Activated CD8-positive, alpha-beta memory T cell treated with anti-CD3 and anti-CD28 coated beads, Interleukin-2, amount 50 U/mL, for 24 hours (primary cell): Measurements from ENCODE around the gene CTSA.
"Not testable (repeated sequence)": the region's sequence is repeated elsewhere in the genome, so short reads cannot be mapped to it uniquely, and the experiment has no call there.

ENCODE experiments used
- DNase-seq: peaks from one replicate; pipeline ENCODE4 v3.0.0-alpha.2; 2020; ENCODE audit errors: extremely low read depth

CTSA gene

DNA sequence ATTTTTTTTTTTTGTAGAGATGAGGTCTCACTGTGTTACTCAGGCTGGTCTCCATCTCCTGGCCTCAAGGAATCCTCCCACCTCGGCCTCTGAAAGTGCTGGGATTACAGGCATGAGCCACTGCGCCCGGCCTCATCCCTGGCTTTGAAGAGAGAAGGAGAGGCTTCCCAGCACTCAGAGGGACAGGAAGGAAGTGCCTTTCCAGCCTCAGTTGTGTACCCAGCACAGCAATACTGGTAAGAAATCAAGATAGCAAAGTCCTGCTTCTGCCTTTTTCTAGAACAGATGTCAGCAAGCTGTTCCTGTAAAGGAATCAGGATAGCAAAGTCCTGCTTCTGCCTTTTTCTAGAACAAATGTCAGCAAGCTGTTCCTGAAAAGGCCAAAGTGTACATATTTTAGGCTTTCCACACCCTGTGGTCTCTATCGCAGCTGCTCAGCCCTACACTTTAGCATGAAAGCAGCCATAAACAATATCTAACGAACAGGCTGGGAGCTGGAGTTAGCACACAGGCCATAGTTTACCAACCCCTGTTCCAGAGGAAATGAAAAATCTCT, 27.1 kb downstream of the CTSA start:
- DNase-seq: no peak

GRCh38 chr20:45918779-45919537, 27.8 kb downstream of the CTSA start:
- DNase-seq: no peak

DNA sequence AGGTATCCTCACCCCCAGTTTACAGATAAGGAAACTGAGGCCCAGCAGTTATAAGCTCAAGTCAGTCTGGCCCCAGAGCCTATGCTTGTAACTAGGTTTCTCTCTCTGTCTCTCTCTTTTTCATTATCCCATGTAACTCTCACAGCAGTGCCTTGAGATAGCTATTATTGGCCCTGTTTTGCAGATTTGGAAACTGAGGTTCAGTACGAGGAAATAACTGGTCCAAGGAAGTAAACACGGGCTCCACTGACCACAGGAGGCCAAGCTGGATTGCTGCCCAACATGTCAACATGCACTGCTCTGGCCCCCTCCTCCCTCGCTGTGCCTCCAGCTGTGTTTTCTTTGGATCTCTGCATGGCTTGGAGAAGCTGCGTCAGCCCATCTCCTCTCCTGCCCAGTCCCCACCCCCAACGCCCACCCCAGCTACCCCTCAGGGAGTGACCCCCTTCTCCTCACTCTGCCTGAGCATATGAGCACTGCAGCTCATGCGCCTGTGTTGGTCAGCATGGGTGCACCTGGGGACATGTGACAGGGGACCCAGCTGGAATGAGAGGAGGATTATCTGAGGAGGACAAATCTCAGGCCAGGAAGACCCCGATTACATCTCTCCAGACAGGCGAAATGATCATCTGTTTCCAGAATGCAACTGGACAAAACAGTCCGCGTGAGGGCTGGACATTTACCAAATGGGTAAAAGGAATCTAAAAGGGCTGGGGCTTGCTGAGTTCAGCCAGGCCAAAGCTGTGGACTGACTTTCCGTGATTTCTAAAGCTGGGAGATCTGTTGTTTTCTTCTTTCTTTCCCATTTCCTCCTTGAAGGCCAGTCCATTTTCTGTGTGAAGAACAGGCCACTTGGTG, 28.6 kb downstream of the CTSA start:
- no peak for DNase-seq

DNA sequence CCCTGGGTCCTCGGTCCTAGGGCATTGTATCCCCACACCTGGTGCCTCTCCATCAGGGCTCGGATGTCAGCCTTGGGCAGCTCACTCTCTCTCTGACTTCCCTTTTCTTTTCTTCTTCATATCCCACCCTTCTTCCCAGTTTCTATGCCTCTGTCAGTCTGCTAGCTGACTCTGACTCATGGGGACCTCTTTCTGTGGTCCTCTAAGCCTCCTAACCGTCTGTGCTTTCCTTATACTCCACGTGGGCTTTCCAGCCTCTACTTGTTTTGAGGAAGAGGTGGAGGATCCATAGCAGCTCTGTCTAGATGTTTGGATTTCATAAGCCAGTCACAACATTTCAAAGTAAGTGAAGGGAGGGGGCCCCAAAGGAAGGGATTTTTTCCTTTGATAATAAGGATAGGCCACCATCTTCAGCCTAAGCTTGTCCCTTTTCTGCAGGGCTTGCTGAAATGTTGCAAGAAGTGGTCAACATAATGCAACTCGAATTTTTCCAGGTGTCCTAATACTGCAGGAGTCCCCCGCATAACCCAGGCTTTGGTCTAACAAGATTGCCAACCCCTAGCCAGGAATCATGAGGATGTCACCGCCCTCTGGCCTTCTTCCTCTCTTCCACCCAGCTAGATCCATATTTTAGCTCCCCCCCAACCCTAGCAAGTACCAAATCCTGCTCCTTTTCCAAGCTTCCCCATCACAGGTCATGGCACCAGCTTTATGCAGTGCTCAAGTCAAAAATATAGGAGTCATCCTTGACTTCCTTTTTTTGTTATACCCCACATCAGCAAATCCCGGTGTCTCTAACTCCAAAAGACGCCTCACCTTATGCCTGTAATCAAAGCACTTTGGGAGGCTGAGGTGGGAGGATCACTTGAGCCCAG, 29.6 kb downstream of the CTSA start:
- no peak for DNase-seq

GRCh38 chr20:45921337-45922189, 30.4 kb downstream of the CTSA start:
- no peak for DNase-seq

GRCh38 chr20:45924391-45925261, 33.5 kb downstream of the CTSA start:
- DNase-seq: no peak

GRCh38 chr20:45925821-45926506, 34.8 kb downstream of the CTSA start:
- no peak for DNase-seq

- no peak for DNase-seq
Measured at GRCh38 chr20:45926731-45927070, 35.6 kb downstream of the CTSA start.

DNA sequence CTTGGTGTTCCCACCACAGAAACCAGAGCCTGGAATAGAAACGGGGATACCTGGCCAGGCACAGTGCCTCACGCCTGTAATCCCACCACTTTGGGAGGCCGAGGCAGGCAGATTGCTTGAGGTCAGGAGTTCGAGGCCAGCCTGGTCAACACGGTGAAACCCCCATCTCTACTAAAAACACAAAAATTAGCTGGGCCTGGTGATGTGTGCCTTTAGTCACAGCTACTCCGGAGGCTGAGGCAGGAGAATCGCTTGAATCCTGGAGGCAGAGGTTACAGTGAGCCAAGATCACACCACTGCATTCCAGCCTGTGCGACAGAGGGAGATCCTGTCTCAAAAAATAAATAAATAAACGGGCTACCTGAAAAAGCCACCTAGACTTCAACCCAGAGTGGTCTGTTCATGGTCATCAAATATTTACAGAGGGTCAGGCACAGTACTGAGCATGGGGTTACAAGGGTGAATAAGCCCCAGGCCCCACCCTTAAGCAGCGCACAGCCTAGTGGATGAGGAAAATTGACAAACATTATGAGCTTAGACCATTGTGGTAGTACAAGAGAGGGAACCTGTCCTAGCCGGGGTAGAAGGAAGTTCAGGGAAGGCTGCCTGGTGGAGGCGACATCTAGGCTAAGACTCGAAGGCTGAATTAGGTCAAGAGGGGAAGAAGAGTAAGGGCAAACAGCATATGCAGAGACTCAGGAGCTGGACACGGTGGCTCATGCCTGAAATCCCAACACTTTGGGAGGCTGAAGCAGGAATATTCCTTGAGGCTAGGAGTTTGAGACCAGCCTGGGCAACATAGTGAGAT, 36.1 kb downstream of the CTSA start:
- no peak for DNase-seq

GRCh38 chr20:45931680-45932079, 40.5 kb downstream of the CTSA start:
- not testable (repeated sequence) for DNase-seq

- no peak for DNase-seq
Measured at GRCh38 chr20:45933266-45934045, 42.3 kb downstream of the CTSA start.

- DNase-seq: no peak
Measured at GRCh38 chr20:45934046-45934585, 43.0 kb downstream of the CTSA start.

GRCh38 chr20:45934586-45935415, 43.7 kb downstream of the CTSA start, which contains the start of gene PCIF1:
Gene PCIF1 (plus strand): TSS chr20:45934683. CDS start chr20:45939000, 4,317 bp downstream.
- DNase-seq: peak; percentile 99

GRCh38 chr20:45935416-45936046, 44.4 kb downstream of the CTSA start:
- DNase-seq: no peak

DNA sequence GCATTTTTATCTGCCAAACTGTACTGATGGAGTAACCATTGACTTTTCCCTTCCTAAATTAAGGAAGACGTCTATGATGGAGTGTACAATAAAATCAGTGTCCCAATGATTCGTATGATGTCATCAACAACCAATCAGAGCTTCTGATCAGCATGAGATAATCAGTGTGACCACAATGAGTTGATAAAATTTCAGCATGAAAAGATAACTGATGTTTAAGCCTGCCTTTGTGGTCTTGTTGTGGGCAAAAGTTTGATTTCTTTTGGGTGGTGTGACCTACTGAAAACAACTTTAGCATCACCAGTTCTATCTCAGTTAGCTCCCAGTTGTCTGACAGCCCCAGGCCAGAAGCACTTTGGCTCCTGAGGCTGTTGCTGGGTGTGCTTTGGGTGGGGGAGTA, 46.6 kb downstream of the CTSA start:
- DNase-seq: no peak
